Activated naive CD4-positive, alpha-beta T cell treated with anti-CD3 and anti-CD28 coated beads for 36 hours (primary cell): ENCODE results near the gene GUCY1A2. TPM values are rescaled to one million over a fixed set of nuclear protein-coding genes. Genes with fewer than 3 reads are reported as not detected.

Experiments
- CTCF ChIA-PET: fragments of 350-600 bp; sonication (Branson Sonifier 250); formaldehyde crosslinking; loops from one replicate; lab custom pipeline; 2021; ENCODE audit warnings: antibody characterized with exemption; lab: Charles Lee
- DNase-seq: peaks from one replicate; pipeline ENCODE4 v3.0.0-alpha.2; 2020
- H3K27ac Mint-ChIP-seq: one replicate; pipeline ENCODE4 v1.8.0; 2021; ENCODE audit warnings: mild to moderate bottlenecking, mixed read lengths
- H3K27me3 Mint-ChIP-seq: one replicate; pipeline ENCODE4 v1.8.0; 2021; ENCODE audit warnings: low read depth, mixed read lengths
- H3K36me3 Mint-ChIP-seq: one replicate; pipeline ENCODE4 v1.8.0; 2021; ENCODE audit warnings: low read depth, mixed read lengths
- H3K4me1 Mint-ChIP-seq: one replicate; pipeline ENCODE4 v1.8.0; 2021; ENCODE audit warnings: low read depth, mixed read lengths
- H3K4me3 Mint-ChIP-seq: one replicate; pipeline ENCODE4 v1.8.0; 2021; ENCODE audit warnings: mild to moderate bottlenecking, moderate library complexity, mixed read lengths
- H3K9me3 Mint-ChIP-seq: one replicate; pipeline ENCODE4 v1.8.0; 2021; ENCODE audit warnings: mixed read lengths
- intact Hi-C: fragments of 100-400 bp; cut with micrococcal nuclease; formaldehyde crosslinking; loops from one replicate; pipeline ENCODE4 v1.15.1; 2023
- total RNA-seq, 2 experiments: library from RNA; stranded (reverse); gene quantifications; one replicate each; pipeline ENCODE4 v1.2.3, GENCODE V29; 2021

The GUCY1A2 gene
- total RNA-seq, 2 experiments from 2014 or later = not detected

DNA sequence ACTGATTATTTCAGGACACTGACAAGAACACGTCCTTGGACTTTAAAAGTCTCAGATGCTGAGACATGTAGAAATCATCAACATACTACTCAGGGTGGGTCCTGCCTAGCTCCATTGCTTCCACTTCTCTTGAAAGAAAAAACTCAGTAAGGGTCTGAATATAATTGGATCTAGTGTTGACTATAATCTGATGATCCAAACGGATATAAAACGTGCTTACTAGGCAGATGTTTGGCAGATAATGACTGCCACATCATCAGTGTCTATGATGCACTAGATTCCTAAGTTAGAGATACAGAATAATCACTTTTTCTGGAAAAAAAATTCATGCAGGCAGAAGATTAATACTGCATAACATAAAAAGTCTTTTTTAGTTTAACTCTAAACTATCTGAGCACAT, 21.6 kb downstream of the GUCY1A2 start:
- peaks cover 2% of the 10 kb centered on the region for H3K27me3 Mint-ChIP-seq
- no peak overlapping the region for H3K4me3 Mint-ChIP-seq
- no peak overlapping the region for H3K27ac Mint-ChIP-seq
- H3K9me3 Mint-ChIP-seq = peaks cover 2% of the 10 kb centered on the region
- DNase-seq = no peak
- H3K4me1 Mint-ChIP-seq = no peaks in the 10 kb centered on the region
- H3K36me3 Mint-ChIP-seq = no peaks in the 10 kb centered on the region
- intact Hi-C loops = no loop called here
- CTCF ChIA-PET = no interaction called here

DNA sequence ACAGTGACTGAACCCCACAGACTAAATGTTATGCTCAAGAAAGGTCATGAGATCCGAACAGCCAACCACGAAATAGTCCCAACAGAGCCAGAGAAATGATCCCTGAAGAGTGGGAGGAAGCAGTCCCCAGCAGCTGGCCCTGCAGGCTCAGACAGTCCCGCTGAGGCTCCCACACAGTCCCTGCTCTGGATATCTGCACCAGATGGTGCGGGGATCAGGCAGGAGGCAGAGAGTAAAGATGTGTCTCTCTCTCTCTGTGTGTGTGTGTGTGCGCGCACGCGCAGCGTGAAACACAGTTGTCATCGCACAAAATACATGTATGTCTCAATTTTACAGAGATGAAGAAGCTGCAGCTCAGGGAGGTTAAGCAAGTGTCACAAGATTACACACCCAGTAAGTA, 27.9 kb downstream of the GUCY1A2 start:
- Mint-ChIP-seq H3K27ac (no peak overlapping the region), H3K36me3 (no peaks in the 10 kb centered on the region), H3K9me3 (peaks cover 2% of the 10 kb centered on the region), H3K4me1 (no peaks in the 10 kb centered on the region), H3K27me3 (peaks cover 2% of the 10 kb centered on the region), H3K4me3 (no peak overlapping the region)
- CTCF ChIA-PET = no interaction called here
- intact Hi-C loops = no loop called here
- no peak for DNase-seq

DNA sequence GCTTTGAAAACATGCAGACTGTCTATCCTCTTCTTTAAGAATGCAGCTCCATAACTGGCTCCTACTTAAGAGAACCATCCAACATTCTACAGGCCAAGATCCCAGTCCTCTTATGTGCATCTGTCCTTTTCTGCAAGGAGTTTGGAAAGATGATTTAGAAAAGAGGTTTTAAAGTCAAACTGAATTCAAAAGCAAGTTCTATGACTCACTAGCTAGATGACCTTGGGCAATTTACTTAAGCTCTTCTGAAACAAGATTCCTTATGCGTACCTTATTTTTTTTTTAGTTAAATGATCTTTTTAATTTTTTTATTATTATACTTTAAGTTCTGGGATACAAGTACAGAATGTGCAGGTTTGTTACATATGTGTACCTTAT, 29.2 kb downstream of the GUCY1A2 start:
- Mint-ChIP-seq H3K9me3 (peaks cover 2% of the 10 kb centered on the region), H3K4me3 (no peak overlapping the region), H3K27ac (no peak overlapping the region), H3K27me3 (peaks cover 2% of the 10 kb centered on the region), H3K4me1 (no peaks in the 10 kb centered on the region), H3K36me3 (no peaks in the 10 kb centered on the region)
- no peak for DNase-seq
- intact Hi-C loops = no loop called here
- CTCF ChIA-PET = interaction anchor here (0.7 kb wide), 1 partner anchor 15 kb away, joined by 3 read pairs; no protein-coding TSS in a partner anchor

DNA sequence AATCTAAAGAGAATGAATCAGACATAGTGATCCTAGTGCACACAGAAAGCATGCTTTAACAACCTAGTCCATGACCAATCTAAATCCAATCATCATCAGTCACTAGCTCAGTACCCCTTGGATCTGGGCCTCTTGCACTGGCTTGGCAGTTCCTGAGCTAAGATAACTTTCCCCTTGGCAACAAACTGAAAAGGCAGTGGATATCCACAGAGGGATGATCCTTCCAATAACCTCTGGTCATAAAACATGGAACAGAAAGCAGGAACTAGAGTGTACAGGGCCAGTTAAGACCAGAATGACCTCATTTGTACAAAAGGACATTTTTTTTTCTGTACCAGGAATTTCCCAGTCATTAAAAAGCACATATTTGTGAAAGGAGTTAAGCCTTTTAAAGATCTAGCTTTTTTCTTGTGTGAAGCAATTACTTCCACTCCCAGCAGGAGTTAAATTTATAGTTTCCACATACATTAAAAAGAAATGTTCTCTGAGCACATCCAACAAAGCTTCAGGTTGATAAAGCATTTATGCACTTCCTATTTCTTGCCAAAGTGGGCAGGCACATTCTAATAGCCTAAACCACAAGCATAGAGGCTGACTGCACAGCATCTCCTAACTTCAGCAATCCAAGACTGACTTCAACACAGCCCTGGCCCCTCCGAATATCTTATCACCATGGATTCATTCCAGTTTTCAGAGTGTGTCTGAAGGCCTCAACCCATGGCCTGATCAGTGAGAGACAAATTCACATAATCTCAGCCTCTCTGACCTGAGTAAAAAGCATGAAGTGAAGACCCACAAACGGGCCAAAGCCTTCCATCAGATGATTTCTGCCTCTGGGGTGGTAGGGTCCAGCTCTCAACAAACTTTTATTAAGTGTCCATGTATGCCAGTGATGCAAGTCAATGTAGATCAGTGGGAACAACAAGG, 29.9 kb downstream of the GUCY1A2 start:
- no peaks in the 10 kb centered on the region for H3K36me3 Mint-ChIP-seq
- intact Hi-C loops = no loop called here
- DNase-seq = no peak
- peaks cover 2% of the 10 kb centered on the region for H3K9me3 Mint-ChIP-seq
- H3K4me1 Mint-ChIP-seq = no peaks in the 10 kb centered on the region
- H3K27me3 Mint-ChIP-seq = peaks cover 2% of the 10 kb centered on the region
- no peak overlapping the region for H3K27ac Mint-ChIP-seq
- no peak overlapping the region for H3K4me3 Mint-ChIP-seq
- CTCF ChIA-PET = interaction anchor here (0.7 kb wide), 1 partner anchor 16 kb away, joined by 3 read pairs; no protein-coding TSS in a partner anchor

DNA sequence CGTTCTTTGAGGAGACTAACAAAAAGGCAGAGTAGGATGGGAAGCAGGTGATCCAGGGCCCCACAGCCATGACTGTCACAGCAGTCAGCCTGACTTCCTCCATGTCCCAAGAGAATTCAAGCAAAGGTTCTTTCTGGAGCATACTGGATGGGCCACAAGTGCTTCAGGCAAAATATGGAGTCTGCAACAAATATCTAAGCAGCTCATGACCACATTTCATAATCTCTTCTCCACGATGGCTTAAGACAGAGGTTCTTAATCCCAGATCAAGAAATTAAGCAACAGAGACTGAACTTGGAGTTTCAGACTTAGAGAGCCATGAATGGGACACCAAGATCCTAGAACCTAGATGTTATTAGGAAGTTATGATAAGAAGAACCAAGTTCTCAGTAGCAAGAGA, 31.6 kb downstream of the GUCY1A2 start:
- no peak for DNase-seq
- Mint-ChIP-seq H3K4me3 (no peak overlapping the region), H3K27me3 (no peaks in the 10 kb centered on the region), H3K36me3 (no peaks in the 10 kb centered on the region), H3K4me1 (no peaks in the 10 kb centered on the region), H3K27ac (no peak overlapping the region), H3K9me3 (no peaks in the 10 kb centered on the region)
- intact Hi-C loops = no loop called here
- CTCF ChIA-PET = no interaction called here

DNA sequence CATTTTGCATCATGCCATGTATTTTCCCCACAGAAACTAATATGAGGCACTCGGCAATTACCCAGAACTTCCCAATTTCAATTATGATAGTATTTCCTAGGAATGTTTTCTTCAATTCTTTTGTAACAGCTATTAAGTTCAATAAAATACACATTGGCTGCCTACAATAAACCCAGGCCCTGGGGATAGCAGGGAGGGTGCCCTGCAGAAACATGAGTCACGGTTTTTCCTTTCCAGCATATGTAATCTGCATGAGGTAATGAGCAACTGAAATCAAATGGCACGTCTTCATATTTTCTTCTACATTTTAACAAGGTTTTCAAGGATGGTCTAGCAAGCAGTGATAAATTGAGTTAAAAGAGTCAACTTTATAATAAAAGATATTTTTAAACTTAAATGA, 32.0 kb downstream of the GUCY1A2 start:
- Mint-ChIP-seq H3K4me1 (no peaks in the 10 kb centered on the region), H3K4me3 (no peak overlapping the region), H3K27me3 (no peaks in the 10 kb centered on the region), H3K9me3 (no peaks in the 10 kb centered on the region), H3K36me3 (no peaks in the 10 kb centered on the region), H3K27ac (no peak overlapping the region)
- intact Hi-C loops = no loop called here
- CTCF ChIA-PET = no interaction called here
- DNase-seq = no peak

DNA sequence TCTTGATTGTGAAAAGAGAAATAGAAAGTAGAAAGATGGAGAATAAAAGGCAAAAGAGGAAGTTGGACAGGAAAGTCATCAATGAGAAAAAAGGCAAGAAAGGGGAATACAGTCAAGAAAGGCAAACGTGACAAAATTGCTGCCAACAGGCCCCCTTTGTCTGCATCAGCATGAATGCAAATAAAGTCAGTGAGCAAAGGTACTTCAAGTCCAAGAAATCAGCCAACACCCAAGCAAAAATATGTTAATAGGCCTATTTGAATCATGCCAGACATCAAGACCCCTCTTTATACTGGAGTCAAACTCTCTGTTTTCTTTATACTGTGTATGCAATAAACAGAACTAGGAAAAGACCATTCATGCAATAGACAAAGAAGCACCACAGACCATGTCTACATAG, 34.3 kb downstream of the GUCY1A2 start:
- no peak for DNase-seq
- Mint-ChIP-seq H3K9me3 (no peaks in the 10 kb centered on the region), H3K4me3 (no peak overlapping the region), H3K36me3 (no peaks in the 10 kb centered on the region), H3K27me3 (no peaks in the 10 kb centered on the region), H3K4me1 (no peaks in the 10 kb centered on the region), H3K27ac (no peak overlapping the region)
- CTCF ChIA-PET = no interaction called here
- intact Hi-C loops = no loop called here

DNA sequence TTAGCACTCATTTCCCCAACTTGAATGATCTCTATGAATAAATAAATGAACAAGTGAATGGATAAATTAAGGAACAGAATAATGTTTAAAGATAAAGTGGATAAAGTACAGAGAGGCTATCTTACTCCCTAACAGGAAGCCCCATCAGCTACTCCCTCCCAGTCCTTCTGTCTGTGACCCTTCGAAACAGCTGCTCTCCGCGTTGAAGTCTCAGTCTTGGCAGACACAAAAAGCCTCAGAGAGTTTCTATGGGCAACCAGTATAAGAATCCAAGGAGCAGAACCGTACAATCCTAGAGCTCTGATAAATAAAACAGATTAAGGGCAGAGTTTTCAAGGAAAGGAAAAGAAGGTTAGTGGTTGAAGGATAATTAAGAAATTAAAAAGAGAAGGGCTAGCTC, 35.0 kb downstream of the GUCY1A2 start:
- no peaks in the 10 kb centered on the region for H3K27me3 Mint-ChIP-seq
- CTCF ChIA-PET = no interaction called here
- no peak for DNase-seq
- no peaks in the 10 kb centered on the region for H3K9me3 Mint-ChIP-seq
- H3K27ac Mint-ChIP-seq = no peak overlapping the region
- intact Hi-C loops = no loop called here
- no peaks in the 10 kb centered on the region for H3K36me3 Mint-ChIP-seq
- no peaks in the 10 kb centered on the region for H3K4me1 Mint-ChIP-seq
- H3K4me3 Mint-ChIP-seq = no peak overlapping the region

DNA sequence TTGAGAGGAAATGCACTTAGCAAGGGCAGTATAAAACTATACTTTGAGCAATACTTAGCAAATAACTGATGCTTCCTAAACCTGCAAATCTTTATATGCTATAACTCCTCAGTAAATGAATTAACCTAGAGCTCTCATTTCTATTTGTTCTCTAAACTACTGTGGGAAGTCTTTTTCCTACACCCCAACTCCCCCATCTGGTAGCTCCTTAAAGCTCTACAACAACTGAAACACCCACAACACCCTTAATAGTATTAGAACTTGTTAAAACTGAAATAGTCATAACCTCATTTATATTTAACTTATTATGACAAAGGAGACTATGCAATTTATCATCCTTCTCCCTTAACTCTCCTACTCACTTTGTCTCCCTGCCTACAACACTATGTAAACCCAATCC, 43.4 kb downstream of the GUCY1A2 start:
- Mint-ChIP-seq H3K36me3 (no peaks in the 10 kb centered on the region), H3K4me3 (no peak overlapping the region), H3K9me3 (no peaks in the 10 kb centered on the region), H3K27me3 (no peaks in the 10 kb centered on the region), H3K4me1 (no peaks in the 10 kb centered on the region), H3K27ac (no peak overlapping the region)
- intact Hi-C loops = no loop called here
- no peak for DNase-seq
- CTCF ChIA-PET = no interaction called here

DNA sequence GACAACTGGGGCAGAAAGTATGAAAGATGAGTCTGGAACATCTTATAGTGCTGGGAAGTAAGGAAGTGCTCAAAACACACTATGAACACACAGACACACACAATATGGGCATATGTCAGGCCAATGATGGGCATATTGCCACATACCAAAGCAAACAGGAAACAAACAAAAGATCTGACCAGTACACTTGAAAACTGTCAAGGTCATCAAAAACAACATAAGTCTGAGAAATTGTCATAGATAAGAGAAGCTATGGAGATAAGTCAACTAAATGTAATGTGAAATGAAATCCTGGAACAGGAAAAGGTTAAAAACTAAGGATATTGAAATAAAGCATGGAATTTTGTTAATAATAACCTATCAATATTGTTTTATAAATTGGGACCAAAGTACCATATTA, 46.4 kb downstream of the GUCY1A2 start:
- no peak for DNase-seq
- CTCF ChIA-PET = no interaction called here
- Mint-ChIP-seq H3K27me3 (no peaks in the 10 kb centered on the region), H3K27ac (no peak overlapping the region), H3K9me3 (peaks cover 3% of the 10 kb centered on the region), H3K4me1 (no peaks in the 10 kb centered on the region), H3K4me3 (no peak overlapping the region), H3K36me3 (no peaks in the 10 kb centered on the region)
- intact Hi-C loops = no loop called here

DNA sequence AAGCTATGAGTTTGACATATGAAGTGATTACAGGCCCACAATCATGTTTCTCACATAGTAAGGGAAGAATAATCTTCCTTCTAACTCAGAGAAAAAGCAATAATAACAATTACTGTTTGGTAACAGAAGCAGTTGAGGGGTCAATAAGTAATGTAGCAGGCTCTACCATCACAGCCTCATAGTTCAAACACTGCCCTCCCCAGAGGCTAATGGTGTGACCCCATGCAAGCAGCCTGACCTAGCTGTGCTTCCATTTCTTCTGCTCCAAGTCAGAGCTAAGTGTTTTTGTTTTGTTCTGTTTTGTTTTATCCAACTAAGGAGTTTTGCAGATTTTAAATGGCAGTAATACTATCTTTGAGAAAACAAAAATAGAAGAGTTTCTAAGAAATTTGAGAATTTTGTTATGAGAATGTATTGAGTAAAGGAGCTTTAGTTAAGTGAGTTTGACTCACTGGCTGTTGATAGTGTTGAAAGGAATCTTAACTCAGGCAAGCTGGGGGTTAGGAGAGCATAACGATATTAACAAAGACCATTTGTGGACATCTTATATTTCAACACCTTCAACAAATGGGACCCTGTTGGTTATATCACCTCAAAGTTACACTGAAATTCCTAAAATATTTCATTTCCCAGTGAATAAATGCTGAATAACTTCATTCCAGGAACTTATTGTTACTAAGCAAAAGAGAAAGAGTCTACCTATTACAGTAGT, 48.5 kb downstream of the GUCY1A2 start:
- Mint-ChIP-seq H3K27ac (no peak overlapping the region), H3K36me3 (no peaks in the 10 kb centered on the region), H3K4me3 (no peak overlapping the region), H3K27me3 (no peaks in the 10 kb centered on the region), H3K9me3 (peaks cover 3% of the 10 kb centered on the region), H3K4me1 (no peaks in the 10 kb centered on the region)
- no peak for DNase-seq
- intact Hi-C loops = no loop called here
- CTCF ChIA-PET = no interaction called here

DNA sequence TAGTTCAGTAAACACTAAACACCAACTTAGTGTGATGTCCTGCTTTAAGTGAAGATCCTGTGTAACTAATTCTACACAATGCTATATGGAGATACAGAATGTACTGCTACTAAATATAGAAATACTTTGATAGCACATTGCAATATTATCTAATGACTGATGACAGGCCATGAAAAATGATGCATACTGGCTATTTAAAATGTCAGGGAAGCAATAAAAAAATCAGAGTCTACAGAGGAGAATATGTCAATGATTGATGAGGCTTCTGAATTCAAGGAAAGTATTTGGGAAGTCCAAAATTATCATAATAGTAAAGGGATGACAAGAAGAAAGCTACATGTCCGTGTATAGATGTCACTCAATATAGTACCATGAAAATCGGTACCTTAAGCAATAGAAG, 55.3 kb downstream of the GUCY1A2 start:
- no peaks in the 10 kb centered on the region for H3K4me1 Mint-ChIP-seq
- CTCF ChIA-PET = no interaction called here
- intact Hi-C loops = no loop called here
- no peaks in the 10 kb centered on the region for H3K36me3 Mint-ChIP-seq
- DNase-seq = no peak
- no peaks in the 10 kb centered on the region for H3K9me3 Mint-ChIP-seq
- H3K4me3 Mint-ChIP-seq = no peak overlapping the region
- no peaks in the 10 kb centered on the region for H3K27me3 Mint-ChIP-seq
- H3K27ac Mint-ChIP-seq = no peak overlapping the region

DNA sequence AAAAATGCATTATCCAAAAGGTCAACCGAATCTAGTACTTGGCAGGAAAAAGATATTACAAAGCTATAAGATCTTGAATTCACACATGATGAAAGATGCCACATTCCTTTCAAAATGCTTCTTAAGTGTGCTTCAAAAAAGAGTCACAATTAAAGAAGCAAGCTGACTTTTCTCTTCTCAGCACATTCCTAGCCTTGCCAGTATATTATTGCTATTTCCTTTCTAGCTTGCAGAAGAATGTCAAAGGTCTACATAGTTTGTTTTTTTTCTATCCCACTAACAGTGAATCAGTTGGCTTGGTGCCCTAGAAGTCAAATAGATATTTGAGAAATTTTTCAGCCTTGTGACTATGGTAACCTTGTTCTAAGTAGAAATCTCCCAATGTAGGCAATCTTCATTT, 56.8 kb downstream of the GUCY1A2 start:
- CTCF ChIA-PET = no interaction called here
- Mint-ChIP-seq H3K36me3 (no peaks in the 10 kb centered on the region), H3K4me3 (no peak overlapping the region), H3K27ac (no peak overlapping the region), H3K4me1 (no peaks in the 10 kb centered on the region), H3K9me3 (no peaks in the 10 kb centered on the region), H3K27me3 (no peaks in the 10 kb centered on the region)
- intact Hi-C loops = no loop called here
- DNase-seq = no peak
